Thyroid gland (tissue), 4 donors: ENCODE data around the gene REG4. TPM values are rescaled to one million over a fixed set of nuclear protein-coding genes. Genes with fewer than 3 reads are reported as not detected.

Experiments used
- DNase-seq, 2 donors: peaks; one replicate each; pipeline ENCODE4 v3.0.0-alpha.2; 2019
- H3K27ac ChIP-seq, 3 donors: fragments of 200-600 bp; sonication (generic); 1 replicate in 2 of 3; 2 replicates in 1 of 3; pipeline ENCODE4 v1.5.1; 2016 to 2019; ENCODE audit warnings: mild to moderate bottlenecking in 1 of 3, moderate library complexity in 1 of 3
- H3K27me3 ChIP-seq: fragments of 200-600 bp; sonication (generic); one replicate; pipeline ENCODE4 v1.5.1; 2019
- H3K36me3 ChIP-seq, 2 donors: fragments of 200-600 bp; sonication (generic); one replicate each; pipeline ENCODE4 v1.5.1; 2016 to 2019
- H3K4me1 ChIP-seq, 2 donors: fragments of 200-600 bp; sonication (generic); one replicate each; pipeline ENCODE4 v1.5.1; 2017 to 2019
- H3K4me3 ChIP-seq, 3 donors: fragments of 200-600 bp; sonication (generic); replicated peaks in 1 of 3; 1 replicate in 2 of 3; 2 replicates in 1 of 3; pipeline ENCODE4 v1.5.1; 2016; ENCODE audit warnings: mild to moderate bottlenecking in 1 of 3
- H3K9me3 ChIP-seq: fragments of 200-600 bp; sonication (generic); one replicate; pipeline ENCODE4 v1.5.1; 2017
- CTCF ChIP-seq, 6 experiments: fragments of 200-600 bp in 3 of 6; fragments of 450-650 bp in 3 of 6; sonication (generic) in 3 of 6; IDR thresholded peaks; one replicate each; pipeline ENCODE4 v1.5.1; 2016 to 2019; ENCODE audit warnings: antibody characterized with exemption in 6 of 6, mild to moderate bottlenecking in 2 of 6, inconsistent platforms in 1 of 6, moderate library complexity in 1 of 6
- POLR2A ChIP-seq, 2 donors: fragments of 450-650 bp; IDR thresholded peaks; one replicate each; pipeline ENCODE4 v1.6.1; 2017; ENCODE audit warnings: antibody characterized with exemption in 2 of 2, mild to moderate bottlenecking in 2 of 2, moderate library complexity in 1 of 2
- WGBS, 2 donors: methylation state at CpG; one replicate each; pipeline ENCODE4 v1.1.5; 2017; 5-methylcytosine and 5-hydroxymethylcytosine counted together
- intact Hi-C: fragments of 100-400 bp; cut with DNase I; formaldehyde crosslinking; loops from one replicate; pipeline ENCODE4 v1.15.1; 2023
- total RNA-seq, 4 donors: library from RNA; depleted of rRNA; stranded (reverse); fragments of >200 nt; gene quantifications; one replicate each; pipeline ENCODE4 v1.2.3, GENCODE V29; 2016

The REG4 gene
- total RNA-seq, 4 donors from 2014 or later = not detected

DNA sequence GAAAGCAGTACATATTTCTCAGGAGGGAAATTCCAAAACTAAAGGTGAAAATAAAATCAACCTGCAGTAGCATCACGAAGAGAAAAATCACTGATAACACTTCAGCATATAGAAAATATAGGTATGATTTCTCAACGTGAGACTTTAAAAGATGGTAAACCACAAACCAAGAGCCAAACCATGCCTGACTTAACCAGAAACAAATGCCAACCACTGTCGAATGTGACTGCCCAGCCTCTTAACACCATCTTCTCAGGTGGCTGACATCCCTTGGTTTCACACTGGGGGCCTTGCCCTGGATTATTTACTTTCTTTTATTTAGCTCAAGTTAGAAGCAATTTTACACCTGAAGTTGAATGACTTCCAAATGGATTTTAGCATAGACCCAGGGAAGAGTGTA, 52.7 kb downstream of the REG4 start:
- WGBS, 2 donors = 87 to 92% methylated on average over 3 of the region's 3 CpGs
- intact Hi-C loops = no loop called here

GRCh38 chr1:119752592-119752991, 58.7 kb downstream of the REG4 start:
- 87 to 89% methylated on average over 4 of the region's 4 CpGs for WGBS, 2 donors
- no peaks in the 10 kb centered on the region for H3K9me3 ChIP-seq
- intact Hi-C loops = no loop called here
- H3K27me3 ChIP-seq = no peaks in the 10 kb centered on the region
- no peaks in the 10 kb centered on the region for H3K4me1 ChIP-seq
- H3K27ac ChIP-seq = no peak overlapping the region
- TF ChIP-seq CTCF (IDR thresholded peaks at IDR 0.05) = no peak
- no peak for TF ChIP-seq POLR2A (IDR thresholded peaks at IDR 0.05)
- no peaks in the 10 kb centered on the region for H3K36me3 ChIP-seq
- H3K4me3 ChIP-seq = no peak overlapping the region
- no peak for DNase-seq

More for the DNA sequence above, 52.7 kb downstream of the REG4 start:
- Histone ChIP-seq H3K4me1 (no peaks in the 10 kb centered on the region), H3K27ac (no peak overlapping the region), H3K27me3 (no peaks in the 10 kb centered on the region), H3K9me3 (no peaks in the 10 kb centered on the region), H3K4me3 (no peak overlapping the region), H3K36me3 (no peaks in the 10 kb centered on the region)
- no peak for DNase-seq
- no peak for TF ChIP-seq CTCF (IDR thresholded peaks at IDR 0.05)
- no peak for TF ChIP-seq POLR2A (IDR thresholded peaks at IDR 0.05)

DNA sequence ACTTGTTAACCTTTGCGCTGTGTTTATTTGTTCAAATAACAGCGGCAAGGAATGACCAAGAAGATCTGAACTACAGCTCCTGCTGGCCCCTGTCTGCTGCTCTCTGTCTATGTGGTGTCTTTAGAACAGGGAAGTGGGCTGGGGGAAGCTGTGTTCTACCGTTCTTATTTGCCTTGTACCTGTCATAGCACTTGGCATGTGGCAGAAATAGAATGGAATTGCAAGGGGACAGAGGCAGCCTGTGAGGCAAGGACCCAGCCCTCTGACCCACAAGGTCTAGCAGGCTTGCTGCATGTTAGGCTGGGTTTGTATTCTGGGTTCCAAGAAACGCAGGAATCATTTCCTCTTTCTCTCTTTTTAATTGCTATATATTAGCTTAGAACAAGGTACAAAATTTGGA, 63.2 kb downstream of the REG4 start:
- TF ChIP-seq CTCF (IDR thresholded peaks at IDR 0.05) = no peak
- TF ChIP-seq POLR2A (IDR thresholded peaks at IDR 0.05) = no peak
- H3K36me3 ChIP-seq = no peaks in the 10 kb centered on the region
- DNase-seq = no peak
- intact Hi-C loops = loop anchor here (10.0 kb wide), 1 partner anchor 57 kb away; no protein-coding TSS in a partner anchor
- H3K4me3 ChIP-seq = no peak overlapping the region
- 69 to 73% methylated on average over 4 of the region's 4 CpGs for WGBS, 2 donors
- H3K27ac ChIP-seq = no peak overlapping the region
- H3K9me3 ChIP-seq = no peaks in the 10 kb centered on the region
- H3K27me3 ChIP-seq = no peaks in the 10 kb centered on the region
- peaks cover 5 to 9% of the 10 kb centered on the region in 2 donors for H3K4me1 ChIP-seq

- no peaks in the 10 kb centered on the region for H3K36me3 ChIP-seq
- WGBS, 2 donors = 82 to 89% methylated on average over 3 of the region's 3 CpGs
- H3K27me3 ChIP-seq = no peaks in the 10 kb centered on the region
- peaks cover 5 to 11% of the 10 kb centered on the region in 2 donors for H3K4me1 ChIP-seq
- DNase-seq = no peak
- no peaks in the 10 kb centered on the region for H3K9me3 ChIP-seq
- no peak overlapping the region for H3K4me3 ChIP-seq
- no peak for TF ChIP-seq CTCF (IDR thresholded peaks at IDR 0.05)
- TF ChIP-seq POLR2A (IDR thresholded peaks at IDR 0.05) = no peak
- no peak overlapping the region for H3K27ac ChIP-seq
- intact Hi-C loops = loop anchor here (10.0 kb wide), 1 partner anchor 57 kb away; no protein-coding TSS in a partner anchor
These were observed 63.8 kb downstream of the REG4 start for GRCh38 chr1:119747451-119747850.

- H3K9me3 ChIP-seq = no peaks in the 10 kb centered on the region
- no peak overlapping the region for H3K4me3 ChIP-seq
- no peak overlapping the region for H3K27ac ChIP-seq
- TF ChIP-seq CTCF (IDR thresholded peaks at IDR 0.05) (no peak), POLR2A (IDR thresholded peaks at IDR 0.05) (no peak)
- DNase-seq = no peak
- peaks cover 22 to 30% of the 10 kb centered on the region in 2 donors for H3K4me1 ChIP-seq
- WGBS, 2 donors = 100% methylated on average over 1 of the region's 1 CpG
- H3K36me3 ChIP-seq = no peaks in the 10 kb centered on the region
- intact Hi-C loops = loop anchor here (10.0 kb wide), 1 partner anchor 60 kb away; no protein-coding TSS in a partner anchor
- H3K27me3 ChIP-seq = no peaks in the 10 kb centered on the region
These were observed 66.2 kb downstream of the REG4 start for GRCh38 chr1:119745034-119745433.
